GM19238 (cell line): ENCODE results near the gene PLXNB1.

Experiments
- DNase-seq: peaks from one replicate; pipeline ENCODE4 v3.0.0; 2011; ENCODE audit warnings: low spot score; ENCODE audit not compliant: insufficient read length

Gene PLXNB1

DNA sequence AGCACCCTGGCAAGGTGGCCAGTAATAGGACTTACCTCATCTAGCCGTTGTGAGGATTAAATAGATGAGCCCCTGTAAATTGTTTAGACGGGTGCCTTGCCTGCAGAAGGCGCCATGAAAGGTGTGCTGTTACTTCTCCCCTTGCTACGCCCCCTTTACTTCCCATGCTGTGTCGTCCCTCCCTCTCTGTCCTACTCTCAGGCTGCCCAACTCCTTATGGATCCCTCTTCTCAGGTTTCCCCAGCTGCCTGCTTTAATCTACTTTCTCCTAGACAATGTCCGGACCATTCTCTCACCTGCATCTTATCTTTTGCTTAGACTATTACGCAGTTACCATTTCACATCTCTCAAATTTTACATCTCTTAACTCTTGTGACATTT lies 59.6 kb downstream of the PLXNB1 start:
- DNase-seq, result no peak

GRCh38 chr3:48369693-48370332 lies 60.1 kb downstream of the PLXNB1 start:
- DNase-seq, result no peak

DNA sequence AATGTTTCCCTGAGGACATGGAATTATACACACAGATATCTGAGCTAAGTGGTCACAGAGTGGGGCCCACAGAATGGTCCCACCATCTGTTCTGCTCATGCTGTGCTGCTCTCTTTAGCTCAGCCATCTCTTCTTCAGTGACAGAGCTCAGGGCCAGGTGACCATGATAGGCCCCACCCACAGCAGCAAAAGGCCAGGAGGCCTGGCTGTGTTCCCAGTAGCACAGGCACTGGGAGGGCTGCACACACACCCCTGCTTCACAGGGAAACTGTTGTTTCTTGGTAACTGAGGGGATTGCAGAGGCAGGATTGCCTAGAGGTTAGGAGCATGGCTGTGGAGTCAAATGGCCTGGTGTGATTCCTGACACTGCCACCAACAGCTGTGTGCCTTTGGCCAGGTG lies 62.7 kb downstream of the PLXNB1 start:
- no peak for DNase-seq

- no peak for DNase-seq
These were observed 65.0 kb downstream of the PLXNB1 start for GRCh38 chr3:48364840-48365239.

DNA sequence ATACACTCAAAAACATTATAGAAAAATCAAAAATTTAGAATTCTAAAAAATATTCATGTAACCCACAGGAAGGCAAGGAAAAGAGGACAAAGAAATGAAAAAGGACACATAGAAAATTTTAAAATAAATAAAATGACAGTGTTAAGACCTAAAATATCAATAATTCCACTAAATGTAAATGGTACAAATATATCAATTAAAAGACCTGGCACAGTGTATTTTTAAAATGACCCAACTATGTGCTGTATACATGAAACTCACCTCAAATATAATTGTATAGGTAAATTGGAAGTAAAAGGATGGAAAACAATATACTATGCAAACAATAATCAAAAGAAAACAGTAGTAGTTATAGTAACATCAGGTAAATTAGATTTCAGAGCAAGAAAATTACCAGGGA lies 68.0 kb downstream of the PLXNB1 start:
- DNase-seq, result no peak

- DNase-seq, result no peak
These were observed 73.5 kb downstream of the PLXNB1 start for GRCh38 chr3:48356419-48356818.

- no peak for DNase-seq
These were observed 75.9 kb downstream of the PLXNB1 start for GRCh38 chr3:48353987-48354386.
